Left ventricle myocardium inferior (tissue), 1 donor: Measurements from ENCODE around the gene RPS6KA2. TPM values are rescaled to one million over a fixed set of nuclear protein-coding genes. Genes with fewer than 3 reads are reported as not detected.

Source experiments
- DNase-seq: peaks from one replicate; pipeline ENCODE4 v3.0.0-alpha.2; 2020
- H3K27ac ChIP-seq: fragments of 200-600 bp; replicated peaks from 2 replicates; pipeline ENCODE4 v1.8.0; 2021
- H3K27me3 ChIP-seq: fragments of 200-600 bp; 2 replicates; pipeline ENCODE4 v1.8.0; 2021; ENCODE audit warnings: low read depth
- H3K36me3 ChIP-seq: fragments of 200-600 bp; 2 replicates; pipeline ENCODE4 v1.8.0; 2021
- H3K4me1 ChIP-seq: fragments of 200-600 bp; 2 replicates; pipeline ENCODE4 v1.8.0; 2021
- H3K4me3 ChIP-seq: fragments of 200-600 bp; 2 replicates; pipeline ENCODE4 v1.8.0; 2021; ENCODE audit warnings: mild to moderate bottlenecking, moderate library complexity
- H3K9me3 ChIP-seq: fragments of 200-600 bp; replicated peaks from 2 replicates; pipeline ENCODE4 v1.8.0; 2021
- intact Hi-C: fragments of 100-400 bp; cut with micrococcal nuclease; formaldehyde crosslinking; loops from one replicate; pipeline ENCODE4 v1.11.0; 2022
- total RNA-seq: library from RNA; stranded (reverse); fragmentation: NEBNext Ultra II Directional; extraction: Animal tissue kit (Norgen Biotek cat#: 25700); gene quantifications from one replicate; pipeline ENCODE4 v1.2.1, GENCODE V29; 2021
- TF ChIP-seq, protein P1 (sequence below): fragments of 200-600 bp; IDR thresholded peaks from 2 replicates; pipeline ENCODE4 v1.8.0; 2021; ENCODE audit warnings: antibody characterized with exemption, mild to moderate bottlenecking, borderline replicate concordance
- donor health status: DM: no; HTN: yes; CAD: no; lungs with severe emphysema.

The RPS6KA2 gene
- total RNA-seq, 1 donor from 2014 or later: 77.2 TPM

DNA sequence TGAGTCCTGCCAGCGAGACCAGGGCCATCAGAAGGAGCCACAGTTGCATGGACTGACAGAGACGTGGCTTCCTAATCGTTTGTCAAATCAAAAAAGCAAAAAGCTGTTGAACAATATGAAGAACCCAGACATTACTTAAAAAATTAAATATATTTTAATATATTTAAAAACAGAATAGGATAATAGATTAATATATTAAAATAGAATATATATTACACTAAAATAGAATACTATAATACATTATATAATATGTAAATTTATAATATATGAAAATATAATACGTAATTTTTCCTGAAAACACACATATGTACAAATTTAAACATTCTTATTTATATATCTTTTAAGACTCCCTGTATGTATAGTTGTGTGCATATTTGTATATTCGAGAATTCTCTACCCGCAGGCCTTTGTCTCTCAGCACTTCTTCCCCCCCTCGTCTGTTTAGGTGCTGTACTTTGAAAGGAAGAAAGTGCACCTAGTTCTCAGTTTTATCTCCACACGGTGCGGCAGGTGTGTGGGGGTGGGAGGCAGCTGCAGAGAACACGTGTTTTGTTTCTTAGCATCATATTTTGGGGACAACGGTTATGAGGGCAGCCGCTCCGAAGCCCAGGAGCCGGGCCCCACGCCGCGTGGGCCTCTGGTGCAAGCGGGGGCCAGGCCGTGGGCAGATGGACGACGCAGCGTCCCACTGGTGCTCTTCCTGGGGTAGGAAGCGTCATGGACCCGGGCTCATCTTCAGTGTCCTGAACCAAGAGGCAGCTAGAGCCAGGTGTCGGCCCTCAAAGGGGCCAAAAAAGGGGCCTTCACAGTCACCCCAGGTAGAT lies 172.1 kb downstream of the RPS6KA2 start:
- Histone ChIP-seq H3K27ac (no peak overlapping the region), H3K27me3 (no peaks in the 10 kb centered on the region), H3K36me3 (peaks cover 34% of the 10 kb centered on the region), H3K9me3 (no peaks in the 10 kb centered on the region), H3K4me1 (peaks cover 16% of the 10 kb centered on the region), H3K4me3 (no peak overlapping the region)
- DNase-seq: no peak
- TF ChIP-seq, protein P1, sequence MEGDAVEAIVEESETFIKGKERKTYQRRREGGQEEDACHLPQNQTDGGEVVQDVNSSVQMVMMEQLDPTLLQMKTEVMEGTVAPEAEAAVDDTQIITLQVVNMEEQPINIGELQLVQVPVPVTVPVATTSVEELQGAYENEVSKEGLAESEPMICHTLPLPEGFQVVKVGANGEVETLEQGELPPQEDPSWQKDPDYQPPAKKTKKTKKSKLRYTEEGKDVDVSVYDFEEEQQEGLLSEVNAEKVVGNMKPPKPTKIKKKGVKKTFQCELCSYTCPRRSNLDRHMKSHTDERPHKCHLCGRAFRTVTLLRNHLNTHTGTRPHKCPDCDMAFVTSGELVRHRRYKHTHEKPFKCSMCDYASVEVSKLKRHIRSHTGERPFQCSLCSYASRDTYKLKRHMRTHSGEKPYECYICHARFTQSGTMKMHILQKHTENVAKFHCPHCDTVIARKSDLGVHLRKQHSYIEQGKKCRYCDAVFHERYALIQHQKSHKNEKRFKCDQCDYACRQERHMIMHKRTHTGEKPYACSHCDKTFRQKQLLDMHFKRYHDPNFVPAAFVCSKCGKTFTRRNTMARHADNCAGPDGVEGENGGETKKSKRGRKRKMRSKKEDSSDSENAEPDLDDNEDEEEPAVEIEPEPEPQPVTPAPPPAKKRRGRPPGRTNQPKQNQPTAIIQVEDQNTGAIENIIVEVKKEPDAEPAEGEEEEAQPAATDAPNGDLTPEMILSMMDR: no peak
- intact Hi-C loops: no loop called here

GRCh38 chr6:166453651-166454050 lies 173.4 kb downstream of the RPS6KA2 start:
- H3K4me1 ChIP-seq: peaks cover 16% of the 10 kb centered on the region
- DNase-seq: no peak
- H3K27ac ChIP-seq: no peak overlapping the region
- H3K4me3 ChIP-seq: no peak overlapping the region
- TF ChIP-seq, protein P1: no peak
- H3K27me3 ChIP-seq: no peaks in the 10 kb centered on the region
- intact Hi-C loops: no loop called here
- peaks cover 33% of the 10 kb centered on the region for H3K36me3 ChIP-seq
- H3K9me3 ChIP-seq: no peaks in the 10 kb centered on the region

DNA sequence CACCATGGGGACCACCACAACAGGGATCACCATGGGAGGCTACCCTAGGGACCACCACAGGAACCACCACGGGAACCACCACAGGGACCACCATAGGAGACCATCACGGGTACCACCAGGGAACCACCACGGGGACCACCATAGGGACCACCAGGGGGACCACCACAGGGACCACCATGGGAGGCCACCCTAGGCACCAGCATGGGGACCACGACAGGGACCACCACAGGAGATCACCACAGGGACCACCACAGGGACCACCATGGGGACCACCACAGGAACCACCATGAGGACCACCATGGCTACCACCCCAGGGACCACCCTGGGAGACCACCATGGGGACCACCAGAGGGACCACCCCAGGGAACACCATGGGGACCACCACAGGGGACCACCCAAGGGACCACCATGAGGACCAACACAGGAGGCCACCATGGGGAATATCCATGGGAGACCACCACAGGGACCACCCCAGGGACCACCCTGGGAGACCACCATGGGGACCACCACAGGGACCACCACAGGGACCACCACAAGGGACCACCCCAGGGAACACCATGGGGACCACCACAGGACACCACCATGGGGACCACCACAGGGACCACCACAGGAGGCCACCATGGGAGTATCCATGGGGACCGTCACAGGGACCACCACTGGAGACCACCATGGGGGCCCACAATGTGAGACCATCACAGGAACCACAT lies 176.7 kb downstream of the RPS6KA2 start:
- Histone ChIP-seq H3K36me3 (peaks cover 51% of the 10 kb centered on the region), H3K4me1 (no peaks in the 10 kb centered on the region), H3K27ac (no peak overlapping the region), H3K9me3 (no peaks in the 10 kb centered on the region), H3K4me3 (no peak overlapping the region), H3K27me3 (no peaks in the 10 kb centered on the region)
- TF ChIP-seq, protein P1: no peak
- no peak for DNase-seq
- intact Hi-C loops: no loop called here

DNA sequence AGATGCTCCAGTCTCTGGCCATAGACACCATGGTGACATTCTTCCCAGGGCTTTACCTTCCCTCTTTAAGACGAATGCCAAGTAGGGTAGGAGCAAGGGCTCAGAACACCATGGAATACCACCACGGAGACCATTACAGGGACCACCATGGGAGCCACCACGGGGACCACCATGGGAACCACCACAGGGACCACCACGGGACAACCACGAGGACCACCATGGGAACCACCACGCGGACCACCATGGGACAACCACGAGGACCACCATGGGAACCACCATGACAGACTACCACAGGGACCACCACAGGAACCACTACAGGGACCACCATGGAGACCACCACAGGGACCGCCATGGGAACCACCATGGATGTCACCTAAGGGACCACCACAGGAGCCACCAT lies 177.4 kb downstream of the RPS6KA2 start:
- TF ChIP-seq, protein P1: no peak

DNA sequence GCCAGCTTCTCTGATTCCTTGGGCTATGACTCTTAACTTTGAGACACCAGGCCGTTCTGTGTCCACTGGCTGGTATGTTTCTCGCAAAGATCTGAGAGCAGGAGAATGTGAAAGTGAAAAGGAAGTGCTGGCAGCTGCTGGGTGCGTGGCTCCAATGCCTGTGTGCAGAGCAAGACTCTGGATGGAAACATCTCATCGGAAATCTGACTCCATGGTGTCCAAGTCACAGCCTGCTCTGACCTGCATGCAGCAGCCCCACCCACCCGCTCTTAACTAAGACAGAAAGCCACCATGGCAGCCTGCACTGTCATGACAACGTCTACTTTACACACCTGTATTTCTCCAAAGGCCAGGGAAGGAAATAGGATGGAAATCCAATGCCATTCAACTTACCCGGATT lies 178.0 kb downstream of the RPS6KA2 start:
- no peaks in the 10 kb centered on the region for H3K9me3 ChIP-seq
- intact Hi-C loops: no loop called here
- H3K27ac ChIP-seq: no peak overlapping the region
- TF ChIP-seq, protein P1: no peak
- peaks cover 55% of the 10 kb centered on the region for H3K36me3 ChIP-seq
- no peaks in the 10 kb centered on the region for H3K27me3 ChIP-seq
- no peaks in the 10 kb centered on the region for H3K4me1 ChIP-seq
- no peak for DNase-seq
- no peak overlapping the region for H3K4me3 ChIP-seq

More for the DNA sequence above, 177.4 kb downstream of the RPS6KA2 start:
- intact Hi-C loops: no loop called here
- Histone ChIP-seq H3K27me3 (no peaks in the 10 kb centered on the region), H3K4me1 (no peaks in the 10 kb centered on the region), H3K9me3 (no peaks in the 10 kb centered on the region), H3K4me3 (no peak overlapping the region), H3K36me3 (peaks cover 49% of the 10 kb centered on the region), H3K27ac (no peak overlapping the region)
- no peak for DNase-seq
